Measurements from ENCODE around the gene ATXN7L1.

The ATXN7L1 gene, protein sequence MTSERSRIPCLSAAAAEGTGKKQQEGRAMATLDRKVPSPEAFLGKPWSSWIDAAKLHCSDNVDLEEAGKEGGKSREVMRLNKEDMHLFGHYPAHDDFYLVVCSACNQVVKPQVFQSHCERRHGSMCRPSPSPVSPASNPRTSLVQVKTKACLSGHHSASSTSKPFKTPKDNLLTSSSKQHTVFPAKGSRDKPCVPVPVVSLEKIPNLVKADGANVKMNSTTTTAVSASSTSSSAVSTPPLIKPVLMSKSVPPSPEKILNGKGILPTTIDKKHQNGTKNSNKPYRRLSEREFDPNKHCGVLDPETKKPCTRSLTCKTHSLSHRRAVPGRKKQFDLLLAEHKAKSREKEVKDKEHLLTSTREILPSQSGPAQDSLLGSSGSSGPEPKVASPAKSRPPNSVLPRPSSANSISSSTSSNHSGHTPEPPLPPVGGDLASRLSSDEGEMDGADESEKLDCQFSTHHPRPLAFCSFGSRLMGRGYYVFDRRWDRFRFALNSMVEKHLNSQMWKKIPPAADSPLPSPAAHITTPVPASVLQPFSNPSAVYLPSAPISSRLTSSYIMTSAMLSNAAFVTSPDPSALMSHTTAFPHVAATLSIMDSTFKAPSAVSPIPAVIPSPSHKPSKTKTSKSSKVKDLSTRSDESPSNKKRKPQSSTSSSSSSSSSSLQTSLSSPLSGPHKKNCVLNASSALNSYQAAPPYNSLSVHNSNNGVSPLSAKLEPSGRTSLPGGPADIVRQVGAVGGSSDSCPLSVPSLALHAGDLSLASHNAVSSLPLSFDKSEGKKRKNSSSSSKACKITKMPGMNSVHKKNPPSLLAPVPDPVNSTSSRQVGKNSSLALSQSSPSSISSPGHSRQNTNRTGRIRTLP

DNA sequence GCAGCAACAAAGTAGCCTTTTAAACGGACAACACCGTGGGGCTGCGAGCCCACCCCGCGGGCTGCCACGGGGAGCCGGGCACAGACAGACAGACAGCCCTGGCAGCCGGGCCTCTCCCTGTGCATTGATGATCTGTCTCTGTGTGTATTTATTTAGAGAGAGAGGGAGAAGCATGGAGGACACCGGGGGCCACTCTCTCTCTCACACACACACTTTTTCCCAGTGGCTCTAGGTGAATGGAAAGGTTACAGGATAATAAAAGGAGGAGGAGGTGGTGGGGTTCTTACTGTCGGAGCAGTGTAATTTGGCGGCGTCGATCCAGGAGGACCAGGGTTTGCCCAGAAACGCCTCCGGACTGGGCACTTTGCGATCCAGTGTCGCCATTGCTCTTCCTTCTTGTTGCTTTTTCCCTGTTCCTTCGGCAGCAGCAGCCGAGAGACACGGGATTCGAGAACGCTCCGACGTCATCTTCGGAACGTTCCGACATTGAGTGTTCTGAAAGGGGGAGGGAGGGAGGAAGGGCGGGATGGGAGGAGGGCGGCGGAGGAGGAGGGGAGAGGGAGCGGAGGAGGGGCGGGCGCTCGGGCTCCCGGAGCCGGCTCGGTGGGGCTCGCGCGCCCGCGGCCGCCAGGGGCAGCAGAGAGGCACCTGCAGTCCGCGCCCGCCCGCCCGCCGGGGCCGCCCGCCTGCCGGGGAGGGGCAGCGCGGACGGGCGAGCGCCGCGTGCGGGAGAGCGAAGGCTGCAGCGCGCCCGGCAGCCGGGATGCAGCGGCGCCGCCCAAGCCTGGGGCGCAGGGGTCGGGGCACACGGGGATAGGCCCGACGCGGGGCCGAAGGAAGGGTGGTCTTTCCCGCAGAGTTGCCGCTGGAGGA, at the start of gene ATXN7L1:
Gene ATXN7L1 (minus strand): TSS at position 509 of the 873 bp plus-strand sequence. CDS start 41 bp downstream, at position 468.
- peak; percentile 82 to 85 for DNase-seq

DNA sequence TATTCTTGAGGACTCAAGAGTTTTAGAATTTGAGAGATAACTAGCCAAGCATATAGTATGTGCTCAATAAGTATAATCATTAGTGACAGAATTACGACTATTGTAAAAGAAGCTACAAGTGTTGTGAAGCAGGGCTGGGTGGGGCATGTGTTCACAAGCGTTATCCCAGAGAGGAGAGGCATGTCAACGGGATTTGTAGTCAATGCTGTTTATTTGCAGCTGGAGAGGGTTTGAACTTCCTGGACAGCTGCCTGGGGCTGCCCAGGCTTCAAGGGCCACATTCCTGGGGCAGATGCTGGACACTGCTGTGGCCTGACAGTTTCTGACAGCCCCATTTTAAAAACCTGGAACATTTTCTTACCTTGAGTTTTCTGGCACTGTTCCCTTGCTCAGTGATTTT, 49.7 kb upstream of the ATXN7L1 start:
- DNase-seq = no peak

DNA sequence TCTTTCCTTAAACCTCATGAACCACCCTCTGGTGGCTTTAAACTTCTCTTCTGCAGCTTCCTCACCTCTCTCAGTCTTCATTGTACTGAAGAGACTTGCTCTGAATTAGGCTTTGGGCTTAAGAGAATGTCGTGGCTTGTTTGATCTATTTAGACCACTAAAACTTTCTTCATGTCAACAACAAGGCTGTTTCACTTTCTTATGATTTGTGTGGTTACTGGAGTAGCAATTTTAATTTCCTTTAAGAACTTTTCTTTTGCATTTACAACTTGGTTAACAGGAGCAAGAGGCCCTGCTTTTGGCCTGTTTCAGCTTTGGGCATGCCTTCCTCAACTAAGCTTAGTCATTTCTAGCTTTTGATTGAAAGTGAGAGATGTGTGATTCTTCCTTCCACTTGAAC, 48.5 kb upstream of the ATXN7L1 start:
- no peak for DNase-seq

GRCh38 chr7:105920766-105921165, 44.4 kb upstream of the ATXN7L1 start:
- DNase-seq = no peak

GRCh38 chr7:105917659-105918058, 41.3 kb upstream of the ATXN7L1 start:
- DNase-seq = no peak

- no peak for DNase-seq
Observed at GRCh38 chr7:105916603-105917002, 40.2 kb upstream of the ATXN7L1 start.

- no peak for DNase-seq
Observed at GRCh38 chr7:105913947-105914346, 37.5 kb upstream of the ATXN7L1 start.

DNA sequence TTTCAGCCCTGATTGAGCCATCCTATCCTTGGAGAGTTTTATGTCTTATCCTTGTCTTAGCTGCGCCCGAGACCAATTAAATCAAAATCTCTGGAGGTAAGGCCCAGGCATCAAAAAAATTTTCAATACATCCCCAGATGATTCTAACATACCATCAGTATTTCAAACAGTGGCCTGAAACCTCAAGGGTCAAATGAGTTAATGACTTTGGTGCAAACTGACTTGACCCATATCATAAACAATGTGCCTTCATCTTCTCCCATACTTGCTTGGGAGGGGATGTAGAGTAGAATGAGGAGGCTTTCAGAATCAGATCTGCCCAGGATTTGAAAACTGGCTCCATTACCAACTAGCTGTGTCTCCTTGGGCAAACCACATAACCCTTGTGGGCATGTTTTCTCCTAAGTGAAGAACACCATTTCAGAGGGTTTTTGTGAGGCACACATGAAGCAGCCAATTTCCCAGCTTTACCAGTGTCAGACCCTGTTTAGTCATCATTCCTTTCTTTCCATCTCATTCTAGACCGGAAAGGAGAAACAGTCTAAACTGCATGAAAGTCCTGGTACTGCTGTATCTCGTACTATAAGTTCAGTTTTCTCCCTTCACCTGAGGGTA, 35.7 kb upstream of the ATXN7L1 start:
- DNase-seq = no peak

DNA sequence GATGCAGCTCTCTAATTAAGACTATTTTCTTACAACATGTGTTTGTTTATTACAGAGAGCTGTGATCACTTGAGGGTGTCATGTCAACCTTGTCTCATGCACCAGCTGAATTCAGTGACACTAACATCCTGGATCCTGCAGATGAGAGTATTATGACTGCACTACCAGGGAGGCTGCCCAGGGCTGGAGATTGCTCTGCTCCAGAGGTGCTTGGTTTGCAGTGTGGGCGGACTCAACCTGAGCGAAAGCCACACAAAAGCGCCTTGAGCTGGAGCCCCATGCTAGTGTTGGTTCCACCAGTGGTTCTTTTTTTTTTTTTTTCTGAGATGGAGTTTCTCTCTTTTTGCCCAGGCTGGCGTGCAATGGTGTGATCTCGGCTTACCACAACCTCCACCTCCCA, 33.8 kb upstream of the ATXN7L1 start:
- DNase-seq = no peak

GRCh38 chr7:105909742-105910141, 33.3 kb upstream of the ATXN7L1 start:
- no peak for DNase-seq

DNA sequence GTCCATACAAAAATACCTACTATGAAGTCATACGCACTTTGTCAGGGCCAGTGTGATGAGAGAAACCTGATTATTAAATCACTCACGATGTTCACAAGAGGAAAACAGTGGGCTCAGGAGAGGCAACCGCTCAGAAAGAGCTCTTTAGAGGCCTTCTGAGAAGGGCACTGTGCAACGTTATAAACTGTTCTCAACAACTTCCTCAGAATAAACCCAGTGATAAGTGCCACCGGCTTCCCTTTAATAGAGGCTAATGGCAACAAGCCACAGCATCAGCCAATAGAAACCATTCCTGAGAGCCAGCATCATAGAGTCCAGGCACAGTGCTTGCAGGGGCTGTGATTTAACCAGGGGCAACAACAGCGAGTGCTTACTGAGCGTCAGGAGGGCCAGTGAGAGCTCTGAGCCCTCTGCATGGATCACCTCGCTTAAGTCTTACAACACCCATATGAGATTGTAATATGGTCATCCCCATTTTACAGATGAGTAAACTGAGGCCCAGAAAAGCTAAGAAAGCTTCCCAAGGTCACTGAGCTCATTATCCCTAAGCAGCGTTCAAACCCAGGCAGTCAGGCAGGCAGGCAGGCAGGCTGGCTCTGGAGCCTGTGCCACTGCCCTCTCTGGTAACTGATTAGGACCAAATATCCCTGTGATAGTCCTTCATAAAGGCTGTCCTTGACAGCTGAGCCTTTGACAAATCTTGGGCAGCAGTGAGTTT, 30.9 kb upstream of the ATXN7L1 start:
- DNase-seq = no peak

DNA sequence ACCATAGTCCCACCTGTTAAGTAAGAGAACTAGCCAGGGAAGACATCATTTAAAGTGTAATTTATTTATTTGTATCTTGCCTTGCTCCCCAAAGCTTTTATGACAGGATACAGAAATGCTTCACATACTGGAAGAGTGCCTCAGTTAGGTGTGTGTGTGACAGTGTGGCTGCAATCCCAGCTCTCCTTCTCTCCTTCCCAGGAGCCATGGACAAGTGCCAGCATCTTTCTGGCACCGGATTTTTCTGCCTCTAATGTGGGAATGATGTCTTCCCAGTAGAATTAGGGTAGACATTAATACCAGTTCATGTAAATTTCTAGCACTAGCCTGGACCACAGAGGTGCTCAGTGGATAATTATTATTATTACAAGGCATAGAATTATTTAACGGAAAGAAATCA, 30.3 kb upstream of the ATXN7L1 start:
- DNase-seq = no peak

GRCh38 chr7:105905910-105906568, 29.6 kb upstream of the ATXN7L1 start:
- DNase-seq = no peak

DNA sequence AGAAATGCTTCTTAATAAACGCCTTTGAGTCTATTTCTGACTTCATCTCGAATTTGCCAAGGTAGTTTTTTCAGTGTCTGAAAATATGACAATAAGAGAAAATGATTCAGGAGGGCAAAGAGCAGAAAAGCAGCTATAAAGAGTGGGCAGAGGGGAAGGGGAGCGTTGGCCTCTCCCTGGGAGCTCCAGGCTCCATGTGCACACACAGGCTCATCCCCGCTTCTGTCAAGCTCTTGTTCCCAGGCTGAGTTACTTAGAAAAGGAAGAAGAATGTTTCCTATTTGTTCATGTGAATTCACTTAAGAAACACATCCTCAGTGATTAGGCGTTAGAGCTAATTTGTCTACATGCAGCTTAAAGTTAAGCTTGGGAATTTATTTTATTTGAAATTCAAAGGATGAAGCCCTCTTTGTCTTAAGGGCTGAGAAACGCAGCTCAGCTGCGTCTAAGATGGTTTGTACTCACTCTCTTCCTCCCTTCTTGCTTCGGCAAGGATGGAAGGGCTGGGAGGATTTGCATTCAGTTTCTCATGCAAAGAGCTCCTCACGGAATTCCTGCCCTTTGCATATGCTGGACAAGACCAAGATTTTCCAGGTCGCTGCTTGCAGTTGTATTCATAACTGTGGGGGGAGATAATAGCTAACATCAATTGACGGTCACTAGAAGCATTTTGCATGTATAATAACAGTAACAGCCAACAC, 29.0 kb upstream of the ATXN7L1 start:
- DNase-seq = no peak

DNA sequence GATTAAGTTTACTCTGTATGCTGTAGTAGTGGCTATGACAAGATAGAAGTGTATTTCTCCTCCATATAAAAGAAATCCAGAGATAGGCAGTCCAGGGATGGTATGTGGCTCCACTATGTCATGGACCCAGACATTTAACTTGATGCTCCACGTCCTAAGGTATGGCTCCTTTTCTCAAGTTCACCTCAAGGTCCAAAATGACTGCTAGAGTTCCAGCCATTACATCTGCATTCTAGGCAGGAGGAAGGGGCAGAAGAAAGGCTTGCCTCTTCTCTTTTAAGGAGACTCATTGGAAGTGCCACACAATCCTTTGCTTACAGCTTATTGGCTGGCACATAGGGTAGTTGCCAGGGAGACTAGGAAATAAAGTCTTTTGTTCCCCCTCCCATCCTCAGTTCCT, 27.7 kb upstream of the ATXN7L1 start:
- DNase-seq = no peak

GRCh38 chr7:105902325-105902911, 26.0 kb upstream of the ATXN7L1 start:
- DNase-seq = no peak

DNA sequence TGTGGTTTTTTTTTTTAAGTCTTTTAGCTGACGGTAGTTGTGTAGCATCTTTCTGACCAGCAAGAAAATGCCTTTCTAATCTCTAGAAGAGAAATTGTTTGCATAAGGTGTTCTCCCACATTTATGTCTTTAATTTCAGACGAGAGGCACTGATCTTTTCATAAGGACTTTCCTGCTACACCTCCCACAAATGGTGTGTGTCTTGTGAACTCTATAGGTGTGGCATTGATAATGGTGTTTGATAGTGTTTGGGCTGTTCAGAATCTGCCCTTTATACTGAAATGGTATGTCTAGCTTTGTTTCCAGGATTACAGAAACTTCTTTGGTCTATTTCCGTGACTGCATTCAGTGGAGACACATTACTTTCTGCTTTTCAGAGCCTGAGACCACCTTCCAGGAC, 21.6 kb upstream of the ATXN7L1 start:
- no peak for DNase-seq

- no peak for DNase-seq
Observed at GRCh38 chr7:105896407-105896911, 20.1 kb upstream of the ATXN7L1 start.

DNA sequence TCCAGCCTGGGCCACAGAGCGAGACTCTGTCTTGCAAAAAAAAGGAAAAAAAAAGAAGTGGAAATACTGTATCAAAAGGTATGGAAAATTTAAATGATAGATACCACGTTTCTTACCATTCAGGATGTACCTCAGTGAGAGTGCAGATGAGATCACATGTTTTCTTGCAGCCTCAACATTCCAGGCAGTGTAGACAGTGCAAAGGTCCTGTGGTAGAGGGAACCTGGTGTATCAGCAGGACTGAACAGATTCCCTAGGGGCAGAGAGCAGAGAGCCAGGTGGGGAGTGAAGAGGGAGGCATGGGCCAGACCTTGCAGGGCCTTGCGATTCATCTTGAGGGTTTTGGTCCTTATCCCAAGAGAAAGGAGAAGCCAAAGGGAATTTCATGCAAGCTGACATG, 17.7 kb upstream of the ATXN7L1 start:
- no peak for DNase-seq

- no peak for DNase-seq
Observed at GRCh38 chr7:105892387-105892786, 16.0 kb upstream of the ATXN7L1 start.
